Effector memory CD4-positive, alpha-beta T cell (primary cell): Measurements from ENCODE around the gene PRRG2.
"Not testable (repeated sequence)": the region's sequence is repeated elsewhere in the genome, so short reads cannot be mapped to it uniquely, and the experiment has no call there.

Experiments
- DNase-seq, 3 donors: peaks; one replicate each; pipeline ENCODE4 v3.0.0-alpha.2; 2020
- H3K27ac ChIP-seq: 2 replicates; pipeline ENCODE4 v1.7.0; 2013; ENCODE audit warnings: mild to moderate bottlenecking, low read length, moderate library complexity; ENCODE audit not compliant: insufficient read depth, poor library complexity, severe bottlenecking
- H3K27me3 ChIP-seq: replicated peaks from 2 replicates; pipeline ENCODE4 v1.7.0; 2013; ENCODE audit warnings: mild to moderate bottlenecking, low read length; ENCODE audit not compliant: insufficient read depth, control insufficient read depth, poor library complexity, severe bottlenecking
- H3K36me3 ChIP-seq: 2 replicates; pipeline ENCODE4 v1.7.0; 2013; ENCODE audit warnings: mild to moderate bottlenecking, low read length, moderate library complexity; ENCODE audit not compliant: control insufficient read depth, insufficient read depth
- H3K4me1 ChIP-seq: 2 replicates; pipeline ENCODE4 v1.7.0; 2013; ENCODE audit warnings: low read length, mild to moderate bottlenecking; ENCODE audit not compliant: control insufficient read depth, insufficient read depth, poor library complexity, severe bottlenecking
- H3K4me3 ChIP-seq: 2 replicates; pipeline ENCODE4 v1.7.0; 2013; ENCODE audit warnings: low read length, low read depth, mild to moderate bottlenecking; ENCODE audit not compliant: insufficient read depth, poor library complexity, severe bottlenecking
- H3K9me3 ChIP-seq: 2 replicates; pipeline ENCODE4 v1.7.0; 2013; ENCODE audit warnings: mild to moderate bottlenecking, low read length, moderate library complexity; ENCODE audit not compliant: control insufficient read depth

Gene PRRG2

DNA sequence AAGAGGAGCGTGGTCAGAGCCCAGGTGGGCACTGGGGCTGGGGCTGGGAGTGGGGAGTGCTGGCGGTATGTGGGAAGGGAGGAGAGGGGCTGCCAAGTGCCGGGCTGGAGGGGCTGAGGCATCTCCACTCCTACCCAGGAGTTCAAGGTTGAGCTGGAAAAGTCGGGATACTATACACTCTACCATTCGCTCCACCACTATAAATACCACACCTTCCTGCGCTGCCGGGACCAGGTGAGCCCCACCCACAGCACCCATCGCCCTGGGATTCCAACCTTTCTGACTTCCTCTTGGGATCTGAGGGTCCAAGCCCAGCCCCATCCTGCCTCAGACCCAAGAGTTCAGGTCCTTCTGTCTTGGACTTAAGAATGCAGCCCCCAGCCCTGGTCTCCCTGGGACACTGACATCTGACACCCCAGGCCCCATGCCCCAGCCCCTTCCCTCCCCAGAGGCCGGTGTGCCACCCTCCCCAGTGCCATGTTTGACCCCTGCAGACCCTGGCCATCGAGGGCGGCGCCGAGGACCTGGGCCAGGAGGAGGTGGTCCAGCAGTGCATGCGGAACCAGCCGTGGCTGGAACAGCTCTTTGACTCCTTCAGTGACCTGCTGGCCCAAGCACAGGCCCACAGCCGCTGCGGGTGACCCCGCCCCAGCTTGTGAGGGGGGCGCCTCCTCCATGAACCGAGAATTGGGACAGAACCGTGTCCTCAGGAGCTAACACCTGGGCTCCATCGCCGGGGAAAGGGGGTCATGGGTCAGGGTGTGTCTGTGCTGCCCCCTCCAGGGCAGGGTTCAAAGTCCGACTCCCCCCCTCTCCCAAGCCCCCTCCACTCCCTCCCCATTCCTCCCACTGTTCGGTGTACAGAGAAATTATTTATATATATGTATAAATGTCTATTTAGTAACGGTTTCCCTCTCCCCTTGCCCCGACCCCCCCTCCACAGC, 44.1 kb downstream of the PRRG2 start:
- no peak for DNase-seq
- Histone ChIP-seq H3K36me3 (peaks cover 36% of the 10 kb centered on the region), H3K9me3 (no peaks in the 10 kb centered on the region), H3K27me3 (no peaks in the 10 kb centered on the region), H3K4me1 (no peaks in the 10 kb centered on the region), H3K27ac (no peak overlapping the region), H3K4me3 (no peak overlapping the region)

DNA sequence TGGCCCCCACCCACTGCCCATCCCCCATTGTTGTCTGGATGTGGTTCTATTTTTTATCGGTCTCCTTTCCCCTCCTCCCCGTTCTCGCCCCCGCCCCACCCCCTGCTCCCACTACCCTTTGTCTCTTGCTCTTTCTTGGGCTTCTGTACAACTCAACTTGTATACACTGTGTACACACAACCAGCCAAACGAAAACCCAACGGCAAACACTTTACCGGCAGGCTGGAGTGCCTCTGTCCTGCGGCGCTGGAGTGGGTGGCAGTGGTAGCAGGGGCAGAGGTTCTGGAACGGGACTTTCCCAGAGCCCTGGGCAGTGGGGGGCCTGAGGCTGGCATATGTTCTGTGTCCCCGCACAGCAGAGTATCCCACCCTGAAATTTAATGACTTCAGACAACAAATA, 45.1 kb downstream of the PRRG2 start:
- no peak for DNase-seq
- Histone ChIP-seq H3K27me3 (no peaks in the 10 kb centered on the region), H3K4me1 (no peaks in the 10 kb centered on the region), H3K36me3 (peaks cover 32% of the 10 kb centered on the region), H3K27ac (no peak overlapping the region), H3K9me3 (no peaks in the 10 kb centered on the region), H3K4me3 (no peak overlapping the region)

DNA sequence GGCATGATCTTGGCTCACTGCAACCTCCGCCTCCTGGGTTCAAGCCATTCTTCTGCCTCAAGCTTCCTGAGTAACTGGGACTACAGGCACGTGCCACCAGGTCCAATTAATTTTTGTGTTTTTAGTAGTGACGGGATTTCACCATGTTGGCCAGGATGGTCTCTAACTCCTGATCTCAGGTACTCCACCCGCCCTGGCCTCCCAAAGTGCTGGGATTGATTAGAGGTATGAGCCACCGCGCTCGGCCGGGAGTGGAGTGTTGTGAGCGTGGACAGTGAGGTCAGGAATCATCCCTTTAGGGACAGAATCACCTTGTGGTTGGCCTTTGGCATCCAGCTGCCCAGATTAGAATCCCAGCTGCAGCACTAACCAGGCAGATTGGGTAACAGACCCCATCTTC, 48.5 kb downstream of the PRRG2 start:
- Histone ChIP-seq H3K27me3 (no peaks in the 10 kb centered on the region), H3K27ac (no peak overlapping the region), H3K9me3 (no peaks in the 10 kb centered on the region), H3K4me3 (no peak overlapping the region), H3K4me1 (no peaks in the 10 kb centered on the region), H3K36me3 (peaks cover 12% of the 10 kb centered on the region)
- DNase-seq: no peak

DNA sequence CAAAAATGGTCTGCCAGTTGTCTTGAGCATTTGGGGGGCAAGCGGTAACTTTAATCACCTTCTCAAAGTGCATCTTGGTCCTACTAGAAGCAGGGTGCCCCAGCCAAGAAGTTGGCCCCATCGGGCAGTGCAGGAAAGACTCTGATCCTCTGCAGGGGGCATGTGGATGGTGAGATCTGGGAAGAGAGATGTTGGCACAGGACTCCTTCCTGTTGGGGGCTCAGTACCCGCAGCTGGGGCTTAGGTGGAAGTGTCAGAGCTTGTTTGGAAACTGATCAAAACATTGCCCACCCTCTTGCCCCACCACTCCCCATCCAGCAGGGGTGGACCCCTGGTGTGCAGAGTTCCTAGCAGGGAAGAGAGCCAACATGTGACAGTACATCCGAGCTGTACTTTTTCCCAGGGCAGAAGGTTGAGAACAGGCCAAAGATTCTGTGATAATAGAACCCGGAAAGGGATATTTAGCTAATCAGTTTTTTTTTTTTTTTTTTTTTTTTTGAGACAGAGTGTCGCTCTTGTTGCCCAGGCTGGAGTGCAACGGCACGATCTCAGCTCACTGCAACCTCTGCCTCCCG, 50.0 kb downstream of the PRRG2 start:
- no peak for DNase-seq
- H3K27ac ChIP-seq: peak overlapping the region; percentile 4
- H3K9me3 ChIP-seq: no peaks in the 10 kb centered on the region
- H3K4me1 ChIP-seq: no peaks in the 10 kb centered on the region
- H3K4me3 ChIP-seq: no peak overlapping the region
- H3K27me3 ChIP-seq: no peaks in the 10 kb centered on the region
- peaks cover 4% of the 10 kb centered on the region for H3K36me3 ChIP-seq

DNA sequence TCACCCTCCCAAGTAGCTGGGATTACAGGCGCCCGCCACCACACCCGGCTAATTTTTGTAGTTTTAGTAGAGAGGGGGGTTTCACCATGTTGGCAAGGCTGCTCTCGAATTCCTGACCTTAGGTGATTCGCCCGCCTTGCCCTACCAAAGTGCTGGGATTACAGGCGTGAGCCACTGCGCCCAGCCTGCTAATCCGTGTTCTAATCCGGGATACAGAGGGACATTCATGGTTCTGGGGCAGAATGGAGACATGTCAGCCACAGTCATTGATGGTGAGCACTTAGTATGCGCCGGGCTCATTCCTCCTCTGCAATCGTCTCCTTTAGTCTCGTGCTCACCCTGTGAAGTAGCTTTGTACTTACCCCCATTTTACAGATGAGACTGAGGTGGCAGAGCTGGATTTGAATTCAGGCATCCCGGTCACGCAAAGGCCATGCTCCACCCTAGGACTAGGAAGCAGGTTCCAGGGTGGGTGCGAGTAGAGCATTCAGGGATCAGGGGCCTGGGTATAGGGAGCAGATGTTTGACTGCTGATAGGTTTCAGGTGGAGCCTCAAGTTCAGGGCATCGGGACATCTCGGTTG, 50.6 kb downstream of the PRRG2 start:
- H3K4me1 ChIP-seq: no peaks in the 10 kb centered on the region
- DNase-seq: no peak
- H3K36me3 ChIP-seq: peaks cover 4% of the 10 kb centered on the region
- H3K4me3 ChIP-seq: no peak overlapping the region
- H3K27me3 ChIP-seq: no peaks in the 10 kb centered on the region
- no peaks in the 10 kb centered on the region for H3K9me3 ChIP-seq
- H3K27ac ChIP-seq: no peak overlapping the region

DNA sequence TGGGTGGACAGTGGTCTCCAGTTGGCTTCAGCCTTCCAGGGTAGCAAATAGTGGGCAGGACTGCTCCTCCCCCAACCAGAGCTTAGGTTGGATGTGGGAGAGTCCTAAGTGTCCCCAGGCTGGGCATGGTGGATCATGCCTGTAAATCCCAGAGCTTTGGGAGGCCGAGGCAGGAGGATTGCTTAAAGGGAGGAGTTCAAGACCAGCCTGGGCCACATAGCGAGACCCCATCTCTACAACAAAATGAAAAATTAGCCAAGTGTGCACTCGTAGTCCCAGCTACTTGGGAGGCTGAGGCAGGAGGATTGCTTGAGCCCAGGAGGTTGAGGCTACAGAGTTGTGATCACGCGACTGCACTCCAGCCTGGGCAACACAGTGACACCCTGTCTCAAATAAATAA, 51.5 kb downstream of the PRRG2 start:
- Histone ChIP-seq H3K27me3 (no peaks in the 10 kb centered on the region), H3K36me3 (no peaks in the 10 kb centered on the region), H3K4me3 (no peak overlapping the region), H3K4me1 (no peaks in the 10 kb centered on the region), H3K27ac (peak overlapping the region; percentile 1), H3K9me3 (no peaks in the 10 kb centered on the region)
- no peak for DNase-seq

DNA sequence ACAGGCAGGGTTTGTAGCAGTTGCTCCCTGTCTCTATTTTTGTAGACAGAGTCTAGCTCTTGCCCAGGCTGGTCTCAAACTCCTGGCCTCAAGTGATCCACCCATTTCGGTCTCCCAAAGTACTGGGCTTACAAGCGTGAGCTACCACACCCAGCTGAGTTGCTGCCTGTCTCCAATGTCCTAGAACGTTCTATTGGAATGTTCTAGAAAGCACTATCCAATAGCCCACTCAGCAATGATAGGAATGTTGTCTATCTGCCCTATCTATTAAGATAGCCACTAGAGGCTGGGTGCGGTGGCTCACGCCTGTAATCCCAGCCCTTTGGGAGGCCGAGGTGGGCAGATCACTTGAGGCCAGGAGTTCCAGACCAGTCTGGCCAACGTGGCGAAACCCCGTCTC, 52.2 kb downstream of the PRRG2 start:
- H3K27me3 ChIP-seq, H3K36me3 ChIP-seq, H3K9me3 ChIP-seq, DNase-seq, H3K4me1 ChIP-seq, H3K27ac ChIP-seq, H3K4me3 ChIP-seq: not testable (repeated sequence)

DNA sequence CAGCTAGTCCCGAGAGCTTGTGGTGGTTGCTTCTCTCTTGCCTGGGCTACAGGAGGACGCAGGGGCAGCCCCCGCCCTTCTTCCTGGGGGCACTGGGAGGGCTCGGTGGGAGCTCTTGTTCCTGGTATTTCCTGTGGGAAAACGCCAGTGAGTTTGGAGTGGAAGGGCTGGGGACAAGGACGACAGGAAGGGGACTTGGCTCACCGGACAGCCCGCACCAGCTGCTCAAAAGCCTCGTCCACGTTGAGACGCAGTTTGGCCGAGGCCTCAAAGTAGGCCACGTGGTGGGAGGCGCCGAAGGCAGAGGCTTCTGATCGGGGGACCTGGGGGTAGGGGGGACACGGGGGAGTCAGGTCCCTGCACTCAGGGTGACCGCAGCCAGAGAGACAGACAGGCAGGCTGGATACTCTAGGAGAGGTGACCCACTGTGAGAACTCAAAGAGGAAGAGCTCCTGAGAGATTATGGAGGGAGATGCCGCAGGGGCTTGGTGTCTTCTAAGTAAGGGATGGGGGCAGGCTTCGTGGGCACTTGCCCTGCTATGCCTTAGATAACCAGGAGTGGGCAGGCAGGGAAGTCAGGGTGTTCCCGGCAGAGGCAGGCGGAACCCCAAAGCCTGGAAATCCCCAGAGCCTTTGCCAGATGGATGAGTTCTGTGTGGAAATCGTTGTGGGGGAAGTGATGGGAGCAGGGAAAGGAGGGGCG, 54.6 kb downstream of the PRRG2 start:
- Histone ChIP-seq H3K27ac (no peak overlapping the region), H3K4me3 (no peak overlapping the region), H3K9me3 (no peaks in the 10 kb centered on the region), H3K36me3 (no peaks in the 10 kb centered on the region), H3K27me3 (no peaks in the 10 kb centered on the region), H3K4me1 (peaks cover 18% of the 10 kb centered on the region)
- DNase-seq: no peak

DNA sequence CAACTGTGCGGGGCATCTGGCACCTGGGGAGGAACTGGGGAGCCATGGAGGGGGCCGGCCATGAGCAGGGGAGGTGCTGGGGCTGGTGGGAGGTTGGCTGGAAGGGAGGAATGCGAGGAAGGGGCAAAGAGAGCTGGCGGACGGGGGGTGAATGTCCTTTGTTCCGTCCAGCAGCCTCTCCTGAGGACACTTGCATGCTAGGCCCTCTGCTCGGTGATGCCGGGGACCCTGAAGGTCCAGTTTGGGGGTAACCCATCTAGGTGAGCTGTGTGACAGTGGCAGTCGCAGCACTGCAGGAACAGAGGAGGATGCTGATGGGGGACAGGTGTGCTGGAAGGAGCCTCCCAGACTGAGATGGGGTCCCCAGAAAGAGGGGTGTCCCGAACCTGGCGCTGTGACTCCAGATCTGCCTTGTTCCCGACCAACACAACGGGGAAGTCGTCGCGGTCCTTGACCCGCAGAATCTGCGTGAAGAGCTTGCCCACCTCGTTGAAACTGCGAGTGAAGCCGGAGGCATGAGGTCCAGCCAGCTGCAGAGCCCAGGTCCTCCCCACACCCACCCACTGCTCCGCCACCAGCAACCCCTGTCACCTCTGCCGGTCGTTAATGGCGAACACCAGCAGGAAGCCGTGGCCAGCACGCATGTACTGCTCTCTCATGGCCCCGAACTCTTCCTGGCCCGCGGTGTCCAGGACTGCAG, 55.3 kb downstream of the PRRG2 start:
- Histone ChIP-seq H3K27ac (no peak overlapping the region), H3K9me3 (no peaks in the 10 kb centered on the region), H3K4me3 (no peak overlapping the region), H3K4me1 (peaks cover 23% of the 10 kb centered on the region), H3K36me3 (no peaks in the 10 kb centered on the region), H3K27me3 (no peaks in the 10 kb centered on the region)
- DNase-seq: no peak
